NCI-H2029 treated with DMSO at 0.1 percent for 48 hours (cell line): Measurements from ENCODE around the gene CER1.
"Not testable (repeated sequence)": the region's sequence is repeated elsewhere in the genome, so short reads cannot be mapped to it uniquely, and the experiment has no call there.

ENCODE experiments used
- DNase-seq: peaks from one replicate; lab custom pipeline; 2025; lab: John Stamatoyannopoulos, UW

Gene CER1

DNA sequence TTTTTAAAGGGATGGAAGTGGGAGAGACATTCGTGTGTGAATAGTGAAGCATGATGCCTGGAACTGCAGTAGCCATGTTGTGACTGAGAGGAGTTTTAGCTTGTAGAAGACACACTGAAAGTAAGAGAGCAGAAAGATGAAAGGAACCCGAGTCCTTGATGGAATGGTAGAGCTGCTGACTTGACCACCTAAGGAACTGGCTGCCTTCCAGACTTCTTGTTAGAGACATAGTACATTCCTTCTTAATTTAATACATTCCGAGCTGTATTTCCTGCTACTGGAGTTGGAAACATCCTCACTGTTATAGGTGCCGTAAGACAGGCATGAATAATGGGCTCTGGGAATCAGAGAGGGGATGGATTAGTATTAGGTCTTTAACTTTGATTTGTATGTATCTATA lies 7.4 kb downstream of the CER1 start:
- no peak for DNase-seq

DNA sequence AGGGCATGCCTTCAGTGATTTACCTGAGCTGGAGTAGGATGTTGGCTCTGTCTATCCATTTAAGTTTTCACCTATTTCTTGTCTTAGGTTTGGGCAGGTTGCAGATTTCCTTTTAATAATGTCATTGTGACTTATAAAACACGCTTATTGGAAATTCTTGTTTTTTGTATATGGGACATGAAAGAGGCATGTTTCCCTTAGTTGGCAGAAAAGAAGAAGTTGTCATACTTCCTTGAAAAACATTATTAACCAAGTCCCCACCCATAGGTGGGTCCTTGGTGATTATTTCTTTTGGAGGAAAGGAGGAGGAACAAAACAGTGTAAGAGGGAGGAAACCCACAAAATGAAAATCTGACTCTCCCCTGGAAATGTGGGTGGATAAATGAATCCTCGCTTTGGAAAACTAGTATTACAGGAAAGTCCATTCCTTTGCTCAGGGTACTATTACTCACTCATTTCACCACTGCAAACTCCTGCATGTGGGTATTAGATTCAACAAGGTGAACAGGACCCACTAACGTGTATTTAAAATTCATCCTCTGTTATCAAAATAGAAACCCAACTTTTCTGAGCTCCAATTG lies 9.3 kb downstream of the CER1 start:
- DNase-seq: no peak

DNA sequence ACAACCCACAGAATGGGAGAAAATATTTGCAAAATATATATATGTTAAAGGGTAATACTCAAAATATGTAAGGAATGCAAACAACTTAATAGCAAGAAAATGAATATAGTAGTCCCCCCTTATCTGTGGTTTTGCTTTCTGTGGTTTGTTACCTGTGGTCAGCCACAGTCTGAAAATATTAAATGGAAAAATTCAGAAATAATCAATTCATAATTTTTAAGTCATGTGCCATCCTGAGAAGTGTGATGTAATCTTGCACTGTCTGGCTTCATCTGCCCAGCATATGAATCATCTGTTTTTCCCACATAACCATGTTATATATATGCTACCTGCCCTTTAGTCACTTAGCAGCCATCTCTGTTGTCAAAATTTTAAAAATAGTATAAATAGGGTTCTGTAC lies 11.7 kb downstream of the CER1 start:
- no peak for DNase-seq

DNA sequence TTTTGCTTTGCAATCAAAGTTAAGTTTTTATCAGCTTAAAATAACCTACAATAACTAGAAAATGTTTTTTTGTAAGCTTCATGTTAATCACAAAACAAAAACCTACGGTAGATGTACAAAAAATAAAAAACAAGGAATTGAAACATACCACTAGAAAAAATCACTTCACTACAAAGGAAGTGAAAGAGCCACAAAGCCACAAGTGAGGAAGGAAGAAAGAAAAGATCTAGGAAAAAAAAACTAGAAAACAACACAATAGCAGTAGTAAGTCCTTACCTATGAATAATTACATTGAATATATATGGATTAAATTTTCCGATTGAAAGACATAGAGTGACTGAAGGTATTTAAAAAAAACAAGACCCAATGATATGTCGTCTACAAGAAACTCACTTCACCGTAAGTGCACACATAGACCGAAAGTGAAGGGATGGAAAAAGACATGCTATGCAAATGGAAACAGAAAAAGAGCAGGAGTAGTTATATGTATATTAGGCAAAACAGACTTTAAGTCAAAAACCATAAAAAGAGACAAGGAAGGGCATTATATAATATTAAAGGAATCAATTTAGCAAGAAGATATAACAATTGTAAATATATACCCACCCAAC lies 15.9 kb downstream of the CER1 start:
- no peak for DNase-seq

DNA sequence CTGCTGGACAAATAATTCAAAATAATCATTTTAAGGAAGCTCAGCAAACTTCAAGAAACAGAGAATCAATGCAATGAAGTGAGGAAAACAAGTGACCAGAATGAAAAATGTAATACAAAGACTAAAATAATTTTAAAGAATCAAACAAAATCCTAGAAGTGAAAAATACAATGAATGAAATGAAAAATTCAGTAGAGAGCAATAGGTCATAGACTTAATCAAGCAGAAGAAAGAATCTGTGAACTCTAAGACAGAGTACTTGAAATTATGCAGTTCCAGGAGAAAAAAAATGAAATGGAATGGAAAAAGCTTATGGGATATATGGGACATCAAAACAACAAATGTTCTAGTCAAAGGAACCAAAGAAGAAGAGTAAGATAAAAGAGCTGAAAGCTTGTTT lies 17.5 kb downstream of the CER1 start:
- no peak for DNase-seq

DNA sequence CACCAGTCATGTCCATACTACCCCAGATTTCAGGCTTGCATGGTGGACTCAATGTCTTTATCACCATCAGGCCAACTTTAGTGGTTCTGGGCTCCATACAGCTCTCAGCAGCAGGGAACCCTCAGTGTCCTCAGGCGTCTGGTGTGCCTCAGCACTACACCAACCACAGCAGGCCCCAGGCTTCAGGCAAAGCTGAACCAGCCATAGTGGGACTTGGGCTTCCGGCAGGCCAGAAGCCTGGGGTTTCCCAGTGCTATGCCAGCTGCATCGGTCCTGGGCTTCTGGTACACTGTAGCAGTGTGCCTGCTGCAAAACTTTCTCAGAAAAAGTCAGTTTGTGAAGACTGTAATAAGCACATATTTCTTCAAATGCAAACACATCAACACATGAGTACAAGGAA lies 18.3 kb downstream of the CER1 start:
- DNase-seq: no peak

DNA sequence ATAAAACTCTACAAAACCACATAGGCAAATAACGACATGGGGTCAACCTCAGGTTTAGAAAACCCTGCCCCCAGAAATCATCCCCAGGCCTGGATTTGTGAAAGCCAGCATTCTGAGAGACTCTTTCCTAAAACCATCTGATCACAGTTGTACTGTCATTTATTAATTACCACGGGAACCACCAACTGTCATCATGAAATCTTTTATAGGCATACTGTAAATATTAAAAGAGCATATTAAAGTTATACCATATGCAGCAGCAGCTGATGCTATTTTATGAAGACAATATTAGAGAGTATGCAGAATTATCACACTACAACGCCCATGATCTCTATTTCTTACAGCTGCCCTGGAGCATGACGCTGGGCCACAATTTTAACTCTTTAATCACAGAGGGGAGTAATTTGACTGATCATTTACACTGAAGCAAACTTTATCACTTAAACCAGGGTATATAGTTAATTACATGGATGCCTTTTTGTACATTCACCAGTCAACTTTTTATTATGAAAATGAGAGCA lies 20.3 kb downstream of the CER1 start:
- no peak for DNase-seq

DNA sequence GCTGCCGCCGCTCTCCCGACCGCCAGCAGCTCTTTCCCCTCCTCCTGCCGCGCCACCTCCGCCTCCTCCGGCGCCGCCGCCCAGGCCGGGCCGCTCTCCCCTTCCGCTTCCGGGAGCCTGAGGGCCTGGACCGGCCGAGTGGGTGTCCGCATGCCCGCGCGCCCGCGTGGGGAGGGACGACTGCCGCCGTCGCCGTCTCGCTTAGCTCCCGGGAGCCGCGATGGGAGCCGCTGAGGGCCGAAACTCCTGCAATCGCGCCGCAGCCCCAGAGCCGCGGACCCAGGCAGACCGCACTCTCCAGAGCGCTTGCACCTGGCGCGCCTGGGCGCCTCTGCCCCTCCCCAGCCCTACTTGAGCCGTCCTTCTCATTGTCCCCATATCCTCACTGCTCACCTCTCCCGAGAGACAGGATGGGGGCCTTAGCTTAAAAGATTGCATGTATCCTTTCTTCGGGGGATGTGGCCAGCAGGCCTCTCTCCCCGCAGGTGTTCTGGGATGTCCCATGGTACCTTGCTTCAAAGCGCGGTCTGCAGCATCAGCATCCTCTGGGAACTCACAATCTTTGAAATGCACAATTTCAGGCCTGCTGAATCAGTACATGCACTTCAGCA lies 29.2 kb downstream of the CER1 start, which contains the start of gene ZDHHC21:
Gene ZDHHC21 (minus strand): TSS at position 182 of the 611 bp plus-strand sequence. CDS start 19,092 bp downstream, outside the sequence.
- DNase-seq: no peak

DNA sequence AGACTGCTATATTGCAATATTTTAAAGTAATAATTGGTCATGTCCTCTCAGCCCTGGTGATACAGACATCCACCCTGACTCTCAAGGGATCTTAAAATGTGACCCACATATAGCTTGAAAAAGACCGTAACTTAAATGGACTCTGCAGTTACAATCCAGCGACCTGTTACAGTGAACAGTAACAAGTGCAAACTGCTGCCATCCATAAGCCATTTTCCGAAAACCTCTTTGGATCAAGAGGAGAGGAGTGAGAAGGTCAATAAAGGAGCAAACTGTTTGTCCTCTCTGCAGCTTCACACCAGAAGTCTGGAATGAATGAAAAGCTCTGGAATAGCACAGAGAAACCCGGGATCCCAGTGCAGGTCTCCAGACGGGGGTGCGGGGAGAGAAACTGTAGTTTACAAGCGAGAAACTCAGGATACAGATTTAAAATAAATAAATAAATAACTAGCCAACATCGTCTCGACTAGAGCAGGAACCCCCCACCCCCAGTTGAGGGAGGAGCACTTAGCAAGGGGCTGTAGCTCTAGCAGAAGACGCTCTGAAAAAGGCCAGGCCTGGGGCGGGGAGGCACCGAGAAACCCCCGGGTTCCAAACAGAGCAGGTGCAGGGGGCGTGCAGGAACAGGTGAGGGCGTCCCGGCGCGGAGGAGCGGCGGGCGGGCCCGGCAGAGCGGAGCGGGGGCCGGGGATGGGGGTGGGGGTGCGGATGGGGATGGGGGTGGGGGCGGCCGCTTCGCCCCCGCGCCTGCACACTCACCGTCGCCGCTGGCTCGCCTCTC lies 29.9 kb downstream of the CER1 start:
- DNase-seq: no peak

DNA sequence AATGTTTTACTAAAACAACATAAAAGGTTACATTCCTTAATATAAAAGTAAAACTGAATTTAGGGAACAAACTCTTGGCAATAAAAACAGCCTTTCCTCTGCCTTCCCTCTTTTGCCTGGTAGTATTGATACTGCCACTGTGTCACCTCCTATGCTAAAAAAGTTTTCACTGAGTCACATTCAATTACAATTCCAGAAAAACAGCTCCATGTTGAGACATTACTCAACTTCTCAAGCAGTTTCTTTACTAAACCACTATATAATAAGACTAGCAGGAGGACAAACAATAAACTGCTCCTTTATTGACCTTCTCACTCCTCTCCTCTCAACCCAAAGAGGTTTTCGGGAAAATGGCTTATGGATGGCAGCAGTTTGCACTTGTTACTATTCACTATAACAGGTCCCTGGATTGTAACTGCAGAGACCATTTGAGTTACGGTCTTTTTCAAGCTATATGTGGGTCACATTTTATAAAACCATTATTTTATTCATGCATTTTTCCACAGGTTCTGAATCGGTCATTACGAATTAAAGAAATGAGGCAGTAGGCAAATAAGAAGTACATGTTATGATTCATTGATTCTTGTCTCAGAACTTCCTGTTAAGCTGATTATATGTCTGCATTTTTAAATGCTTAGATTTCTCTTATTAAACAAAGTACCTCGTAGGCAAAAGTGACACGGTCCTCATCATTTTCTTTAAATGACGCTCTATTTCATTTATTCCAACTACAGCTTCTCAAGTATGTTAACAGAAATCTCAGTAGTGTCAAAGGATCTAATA lies 31.4 kb downstream of the CER1 start:
- DNase-seq: no peak

DNA sequence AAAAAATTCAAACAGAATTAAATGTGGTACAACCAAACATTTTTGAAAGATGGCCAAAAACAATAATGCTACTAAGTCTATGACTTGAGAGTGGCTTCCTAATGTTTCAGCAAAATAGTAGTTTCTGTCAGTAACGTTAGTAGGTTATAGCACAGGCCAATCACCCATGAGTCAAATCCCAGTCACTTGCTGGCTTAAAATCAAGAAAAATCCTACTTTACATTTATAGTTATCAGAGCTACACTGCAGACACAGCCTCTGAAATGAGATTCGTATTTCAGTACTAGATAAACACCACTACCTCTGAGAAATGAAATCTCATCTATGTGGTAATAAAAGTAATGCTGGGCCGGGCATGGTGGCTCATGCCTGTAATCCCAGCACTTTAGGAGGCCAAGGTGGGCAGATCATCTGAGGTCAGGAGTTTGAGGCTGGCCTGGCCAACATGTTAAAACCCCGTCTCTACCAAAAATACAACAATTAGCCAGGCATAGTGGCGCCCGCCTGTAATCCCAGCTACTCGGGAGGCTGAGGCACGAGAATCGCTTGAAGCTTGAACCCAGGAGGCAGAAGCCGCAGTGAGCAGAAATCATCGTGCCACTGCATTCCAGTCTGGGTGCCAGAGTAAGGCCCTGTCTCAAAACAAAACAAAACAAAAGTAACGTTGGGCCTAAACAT lies 35.4 kb downstream of the CER1 start:
- no peak for DNase-seq

DNA sequence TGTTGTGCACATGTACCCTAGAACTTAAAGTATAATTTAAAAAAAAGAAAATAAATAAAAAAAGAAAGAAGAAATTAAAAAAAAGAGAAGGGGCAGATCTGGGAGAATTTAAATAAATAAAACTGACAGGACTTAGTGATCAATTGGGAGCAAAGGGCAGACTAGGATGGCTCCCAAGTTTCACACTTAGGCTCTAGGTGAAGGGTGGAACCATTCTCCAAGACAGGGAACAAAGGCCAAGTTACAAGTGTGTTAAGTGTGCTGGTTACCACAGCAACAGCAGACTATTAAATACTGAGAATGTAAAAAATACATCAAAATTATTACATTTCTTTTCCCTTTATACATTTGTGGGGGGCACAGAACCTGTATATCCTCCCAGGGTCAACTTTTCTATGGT lies 36.4 kb downstream of the CER1 start:
- DNase-seq: no peak

DNA sequence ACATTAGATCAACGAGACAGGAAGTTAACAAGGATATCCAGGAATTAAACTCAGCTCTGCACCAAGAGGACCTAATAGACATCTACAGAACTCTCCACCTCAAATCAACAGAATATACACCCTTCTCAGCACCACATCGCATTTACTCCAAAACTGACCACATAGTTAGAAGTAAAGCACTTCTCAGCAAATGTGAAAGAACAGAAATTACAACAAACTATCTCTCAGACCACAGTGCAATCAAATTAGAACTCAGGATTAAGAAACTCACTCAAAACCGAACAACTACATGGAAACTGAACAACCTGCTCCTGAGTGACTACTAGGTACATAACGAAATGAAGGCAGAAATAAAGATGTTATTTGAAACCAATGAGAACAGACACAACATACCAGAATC lies 39.9 kb downstream of the CER1 start:
- DNase-seq: not testable (repeated sequence)

DNA sequence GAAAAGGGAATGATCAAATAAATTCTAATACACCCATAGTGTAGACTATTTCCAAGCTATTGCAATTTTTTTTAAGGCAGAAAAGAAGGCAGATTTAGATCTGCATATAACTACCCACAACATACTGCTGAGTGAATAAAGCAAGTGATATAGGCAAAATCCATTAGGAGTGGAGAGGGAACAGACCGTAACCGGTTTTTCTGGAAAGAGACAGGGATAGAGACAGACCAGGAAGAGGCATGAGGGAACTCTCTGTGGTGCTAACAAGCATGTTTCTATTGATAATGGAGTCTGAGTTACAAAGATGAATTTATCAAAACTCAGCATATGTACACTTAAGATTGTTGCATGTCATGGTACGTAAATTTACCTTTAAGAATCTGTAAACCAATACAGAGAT lies 43.8 kb downstream of the CER1 start:
- DNase-seq: no peak

DNA sequence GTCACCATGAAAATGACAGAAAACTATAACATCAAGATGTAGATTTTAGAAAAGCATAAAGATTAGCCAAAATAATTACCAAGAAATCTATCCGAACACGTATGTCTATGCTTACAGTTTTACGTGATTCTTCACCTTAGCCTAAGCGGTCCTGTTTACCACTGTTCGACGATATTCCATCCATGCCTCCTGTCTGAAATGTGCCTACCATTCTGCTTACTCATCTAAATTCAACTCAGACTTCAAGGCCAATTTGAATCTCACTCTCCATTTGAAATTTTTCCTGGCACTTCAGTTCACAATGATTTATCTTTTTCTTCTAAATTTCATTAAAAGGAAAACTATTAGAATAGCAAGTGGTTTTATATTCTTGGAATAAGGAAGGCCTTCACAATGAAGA lies 44.7 kb downstream of the CER1 start:
- DNase-seq: no peak

DNA sequence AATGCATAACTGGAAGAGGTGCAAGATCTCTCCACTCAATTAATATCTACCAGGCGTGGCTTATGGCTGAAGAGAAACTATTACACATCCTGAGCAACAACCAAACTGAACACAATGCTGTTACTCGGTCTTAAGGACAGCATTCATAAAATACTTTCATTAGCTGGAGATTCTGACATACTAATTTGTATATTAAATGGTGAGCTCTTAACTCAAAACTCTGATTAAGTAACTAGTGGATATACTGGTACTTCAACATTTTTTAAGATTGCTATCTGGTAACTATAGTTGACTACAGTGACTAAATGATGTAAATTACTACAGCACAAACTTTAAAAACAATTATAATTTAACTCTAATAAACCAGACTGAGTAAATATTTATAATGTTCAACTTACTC lies 45.1 kb downstream of the CER1 start:
- DNase-seq: no peak

DNA sequence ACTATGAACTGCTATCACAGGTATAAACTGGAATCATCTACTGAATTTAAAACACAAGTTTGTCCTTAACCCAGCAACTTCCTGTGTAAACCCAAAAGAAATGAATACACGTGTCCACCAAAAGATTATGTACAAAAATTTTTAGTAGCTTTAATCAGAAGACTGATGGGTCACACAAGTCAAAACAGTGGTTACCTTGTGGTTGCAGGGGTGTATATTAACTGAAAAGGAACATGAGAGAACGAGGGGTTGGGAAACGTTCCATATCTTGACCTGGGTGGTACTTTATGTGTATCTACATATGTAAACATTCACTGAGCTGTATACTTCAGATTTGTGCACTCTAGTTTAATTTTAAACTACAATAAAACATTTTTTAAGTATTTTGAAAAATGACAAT lies 47.9 kb downstream of the CER1 start:
- DNase-seq: no peak

DNA sequence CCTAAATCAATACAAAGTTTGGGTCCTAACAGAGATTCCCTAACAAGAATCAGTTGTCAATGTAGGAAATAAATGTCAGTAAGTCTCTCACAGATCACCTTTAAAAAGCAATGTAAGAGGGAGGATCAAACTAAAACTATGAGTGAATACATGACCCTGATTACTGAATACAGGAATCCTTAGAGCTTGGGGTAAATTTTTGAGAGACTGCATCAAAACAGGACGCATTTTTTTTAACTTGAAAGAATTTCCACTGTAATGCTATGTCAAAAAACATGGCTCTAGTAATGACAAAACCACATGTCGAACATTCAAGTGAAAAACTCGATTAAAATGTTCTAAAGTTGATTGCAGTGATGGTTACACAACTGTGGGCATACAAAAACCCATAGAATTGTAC lies 51.2 kb downstream of the CER1 start:
- no peak for DNase-seq

DNA sequence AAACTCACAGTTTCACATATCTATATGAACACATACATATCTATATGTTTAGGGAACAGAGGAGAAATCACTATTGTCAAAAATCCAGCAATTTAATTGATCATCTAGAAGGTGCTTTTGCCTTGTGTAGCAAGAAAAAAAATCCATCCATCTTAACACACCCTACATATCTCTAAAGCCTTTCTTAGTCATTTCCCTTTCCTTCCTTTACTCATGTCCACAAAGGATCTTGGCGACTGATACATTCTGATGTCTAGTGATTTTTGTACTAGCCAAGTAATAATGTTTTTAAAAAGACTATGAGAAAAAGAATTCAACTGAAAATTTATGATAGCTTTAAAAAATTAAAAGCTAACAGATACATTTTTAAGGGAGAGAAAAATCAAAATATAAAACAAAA lies 51.8 kb downstream of the CER1 start:
- DNase-seq: no peak
